Kidney (tissue), 14 donors: ENCODE results near the gene WNT7B. TPM values are rescaled to one million over a fixed set of nuclear protein-coding genes. Genes with fewer than 3 reads are reported as not detected.

Experiments
- DNase-seq, 5 donors: peaks; one replicate each; pipeline ENCODE4 v3.0.0-alpha.2; 2013 to 2020
- FAIRE-seq: peaks from 2 replicates; lab custom pipeline; 2012; peaks lifted over from hg19 to GRCh38; lab: Jason Lieb, UNC
- H3K27ac ChIP-seq, 2 donors: one replicate each; pipeline ENCODE4 v1.7.0; 2013; ENCODE audit warnings: low read depth in 2 of 2, low read length in 2 of 2, inconsistent platforms in 1 of 2
- H3K27me3 ChIP-seq: one replicate; pipeline ENCODE4 v1.7.1; 2013; ENCODE audit warnings: low read length, inconsistent platforms; ENCODE audit not compliant: control insufficient read depth, insufficient read depth
- H3K36me3 ChIP-seq, 3 donors: one replicate each; pipeline versions ENCODE4 v1.7.0 to v1.7.1; 2013; ENCODE audit warnings: low read length in 3 of 3, control low read depth in 1 of 3, inconsistent platforms in 1 of 3; ENCODE audit not compliant: insufficient read depth in 3 of 3, control insufficient read depth in 2 of 3
- H3K4me1 ChIP-seq, 3 donors: one replicate each; pipeline versions ENCODE4 v1.7.0 to v1.7.1; 2013; ENCODE audit warnings: low read length in 3 of 3, inconsistent platforms in 1 of 3, low read depth in 1 of 3; ENCODE audit not compliant: control insufficient read depth in 2 of 3, insufficient read depth in 2 of 3
- H3K4me3 ChIP-seq, 3 donors: one replicate each; pipeline versions ENCODE4 v1.7.0 to v1.8.1; 2013; ENCODE audit warnings: low read length in 3 of 3, control low read depth in 1 of 3, inconsistent platforms in 1 of 3
- H3K9ac ChIP-seq, 3 donors: one replicate each; pipeline versions ENCODE4 v1.7.0 to v1.7.1; 2013; ENCODE audit warnings: low read length in 3 of 3, control low read depth in 1 of 3, inconsistent platforms in 1 of 3
- H3K9me3 ChIP-seq, 3 donors: one replicate each; pipeline versions ENCODE4 v1.7.0 to v1.7.1; 2013; ENCODE audit warnings: low read length in 3 of 3, control low read depth in 1 of 3, inconsistent platforms in 1 of 3; ENCODE audit not compliant: control insufficient read depth in 2 of 3, insufficient read depth in 1 of 3
- CTCF ChIP-seq: IDR thresholded peaks from 3 replicates; pipeline ENCODE4 v1.5.1; 2012; ENCODE audit warnings: mild to moderate bottlenecking, moderate library complexity, borderline replicate concordance; ENCODE audit not compliant: insufficient read depth; ENCODE audit errors: extremely low read depth
- intact Hi-C: fragments of 100-400 bp; cut with DNase I; formaldehyde crosslinking; loops from one replicate; pipeline ENCODE4 v1.11.1; 2022
- polyA plus RNA-seq: library from polyadenylated mRNA; stranded (reverse); fragments of 350-450 nt; fragmentation: Illumina TruSeq; extraction: RNeasy Lipid Tissue Mini Kit (QIAGEN cat#74804); gene quantifications from one replicate; pipeline ENCODE4 v1.2.3, GENCODE V29; 2014; ENCODE audit warnings: low read depth, low replicate concordance; ENCODE audit not compliant: insufficient read depth
- total RNA-seq: library from RNA; stranded (reverse); fragmentation: NEBNext Ultra II Directional; extraction: Animal tissue kit (Norgen Biotek cat#: 25700); gene quantifications from one replicate; pipeline ENCODE4 v1.2.1, GENCODE V29; 2021
- donor health status: control.
- donor health status: control.
- donor health status: control.
- donor health status: control.
- donor health status: control.
- donor health status: DM: yes; HTN: yes; CAD: no.
- donor health status: Normal renal cell carcinoma (clear cell type).

WNT7B gene
- total and polyA plus RNA-seq, 2 donors from 2014 or later: 1.6 to 2.4 TPM

GRCh38 chr22:45980268-45980570 is 3.3 kb upstream of the WNT7B start:
- intact Hi-C loops: no loop called here

GRCh38 chr22:45978275-45978713 is 1.3 kb upstream of the WNT7B start:
- Histone ChIP-seq H3K27me3 (peaks cover 24% of the 10 kb centered on the region), H3K27ac (no peak overlapping the region), H3K4me1 (peaks cover 0 to 10% (median 0%) of the 10 kb centered on the region in 3 donors), H3K4me3 (no peak overlapping the region), H3K36me3 (peaks cover 0 to 5% (median 0%) of the 10 kb centered on the region in 3 donors), H3K9ac (no peak overlapping the region), H3K9me3 (peaks cover 0 to 6% (median 0%) of the 10 kb centered on the region in 3 donors)
- no peak for TF ChIP-seq CTCF
- DNase-seq (no peak), FAIRE-seq (no peak)
- intact Hi-C loops: no loop called here

More at GRCh38 chr22:45980268-45980570, 3.3 kb upstream of the WNT7B start:
- H3K4me3 ChIP-seq: peak overlapping the region in 1 of 3 donors; percentile 47
- H3K9ac ChIP-seq: peak overlapping the region in 1 of 3 donors; percentile 5
- peaks cover 0 to 6% (median 4%) of the 10 kb centered on the region in 3 donors for H3K9me3 ChIP-seq
- H3K27me3 ChIP-seq: peaks cover 11% of the 10 kb centered on the region
- FAIRE-seq: no peak
- no peak for TF ChIP-seq CTCF
- no peak overlapping the region for H3K27ac ChIP-seq
- peaks cover 0 to 5% (median 0%) of the 10 kb centered on the region in 3 donors for H3K36me3 ChIP-seq
- peaks cover 0 to 10% (median 0%) of the 10 kb centered on the region in 3 donors for H3K4me1 ChIP-seq
- peak in 1 of 5 donors; percentile 52 for DNase-seq

GRCh38 chr22:45977551-45978274 is 751 bp upstream of the WNT7B start:
- Histone ChIP-seq H3K4me1 (peaks cover 0 to 10% (median 0%) of the 10 kb centered on the region in 3 donors), H3K9me3 (peaks cover 0 to 6% (median 0%) of the 10 kb centered on the region in 3 donors), H3K27me3 (peaks cover 30% of the 10 kb centered on the region), H3K27ac (no peak overlapping the region), H3K9ac (no peak overlapping the region), H3K4me3 (no peak overlapping the region), H3K36me3 (peaks cover 0 to 5% (median 0%) of the 10 kb centered on the region in 3 donors)
- TF ChIP-seq CTCF: no peak
- intact Hi-C loops: no loop called here
- FAIRE-seq (no peak), DNase-seq (peak in 2 of 5 donors; percentile 35 to 43)
